MM.1S (cell line): ENCODE data around the gene PLAA.

Experiments
- CTCF ChIP-seq: fragments of 300-600 bp; sonication (generic); IDR thresholded peaks from 2 replicates; pipeline ENCODE4 v1.5.1; 2016; ENCODE audit warnings: antibody characterized with exemption, low read length, mixed read lengths
- EZH2 ChIP-seq: fragments of 300-600 bp; sonication (generic); optimal IDR thresholded peaks from 2 replicates; pipeline ENCODE3; 2017; ENCODE audit warnings: low read depth, mild to moderate bottlenecking, antibody characterized with exemption, low read length, mixed read lengths

- TF ChIP-seq CTCF (no peak), EZH2 (no peak)
Observed at GRCh38 chr9:26949637-26950069, 2.6 kb upstream of the PLAA start.
